NCI-H1694 treated with DMSO at 0.1 percent for 48 hours (cell line): Measurements from ENCODE around the gene FNDC3B.
A peak's percentile ranks its signal among the peaks of the same experiment; 100 is the strongest.

ENCODE experiments used
- DNase-seq: peaks from one replicate; lab custom pipeline; 2025; lab: John Stamatoyannopoulos, UW

FNDC3B gene

DNA sequence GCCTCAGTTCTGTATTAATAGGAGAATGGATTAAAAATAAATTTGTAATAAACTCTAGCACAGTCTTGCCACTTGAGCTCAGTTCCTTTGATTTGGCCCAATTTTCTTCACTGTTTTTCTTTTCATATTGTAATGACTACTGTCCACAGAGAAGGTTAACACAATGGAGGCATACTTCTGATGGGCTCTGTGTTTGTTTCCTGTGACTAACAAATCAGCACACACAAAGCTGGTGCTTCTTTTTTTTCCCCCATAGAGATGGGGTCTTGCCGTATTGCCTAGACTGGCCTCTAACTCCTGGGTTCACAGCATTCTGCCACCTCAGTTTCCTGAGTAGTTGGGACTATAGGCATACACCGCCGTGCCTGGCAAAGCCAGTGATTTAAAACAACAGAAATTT, 226.7 kb downstream of the FNDC3B start:
- no peak for DNase-seq

DNA sequence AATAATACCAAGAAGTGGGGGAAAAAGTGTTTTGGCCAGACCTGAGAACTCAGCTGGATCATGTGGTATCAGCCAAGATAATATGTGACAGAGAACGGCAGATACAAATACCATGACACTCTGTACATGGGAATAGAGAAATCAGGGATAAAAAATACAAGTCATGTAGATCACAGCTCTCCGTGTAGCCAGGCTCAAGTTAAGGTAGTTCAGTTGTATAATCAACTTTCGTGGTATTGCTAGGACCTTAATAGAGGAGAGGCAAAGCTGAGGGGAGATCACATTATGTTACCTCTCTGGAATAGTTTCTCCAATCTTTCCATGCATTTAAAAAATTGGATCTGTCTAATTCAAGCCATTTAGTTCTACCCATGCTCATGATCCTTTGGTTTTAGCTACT, 229.0 kb downstream of the FNDC3B start:
- no peak for DNase-seq

DNA sequence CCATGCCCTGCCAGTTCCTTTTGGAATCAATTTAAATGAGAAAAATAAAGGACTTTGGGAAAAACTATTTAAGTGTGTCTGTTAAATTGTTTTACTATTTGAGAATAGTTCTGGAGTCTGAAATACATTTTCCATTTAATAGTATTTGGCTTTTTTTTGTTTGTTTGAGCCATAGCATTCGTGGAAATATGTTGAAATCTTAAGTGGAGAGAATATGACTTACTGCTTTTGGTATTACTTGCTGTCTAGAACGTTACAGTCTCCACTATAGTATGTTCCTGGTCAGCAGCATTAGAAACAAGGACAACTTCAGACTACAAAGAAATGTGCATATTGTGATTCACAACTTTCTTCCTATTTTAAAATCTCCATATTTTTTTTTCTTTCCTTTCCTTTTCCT, 229.5 kb downstream of the FNDC3B start:
- DNase-seq = no peak

DNA sequence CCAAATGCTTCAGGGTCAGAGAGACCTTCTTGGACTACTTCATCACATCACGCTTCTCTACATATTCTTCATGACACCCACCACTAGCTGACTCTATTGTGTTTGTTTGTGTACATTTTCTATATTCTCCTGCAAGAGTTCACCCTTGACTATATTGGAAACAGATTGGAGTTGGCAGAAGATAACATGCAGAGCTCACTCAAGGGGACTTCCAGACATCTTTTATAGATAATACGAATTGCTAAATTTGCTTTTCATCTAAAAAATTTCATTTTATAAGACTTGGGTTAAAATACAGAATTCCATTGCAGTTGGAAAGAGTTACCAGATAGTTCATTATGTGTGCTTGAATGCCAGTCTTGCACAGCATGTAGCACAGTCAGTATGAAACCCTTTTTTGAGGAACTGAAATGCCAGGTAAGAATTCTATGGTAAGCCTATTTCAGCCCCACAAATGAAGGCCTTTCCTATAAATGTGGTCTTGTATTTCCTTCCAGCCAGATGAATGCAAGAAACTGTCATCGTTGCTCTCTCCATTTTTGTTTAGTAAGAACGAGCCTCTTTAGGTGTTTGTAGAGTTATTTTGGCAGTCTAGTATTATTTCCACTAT, 231.3 kb downstream of the FNDC3B start:
- DNase-seq = no peak

DNA sequence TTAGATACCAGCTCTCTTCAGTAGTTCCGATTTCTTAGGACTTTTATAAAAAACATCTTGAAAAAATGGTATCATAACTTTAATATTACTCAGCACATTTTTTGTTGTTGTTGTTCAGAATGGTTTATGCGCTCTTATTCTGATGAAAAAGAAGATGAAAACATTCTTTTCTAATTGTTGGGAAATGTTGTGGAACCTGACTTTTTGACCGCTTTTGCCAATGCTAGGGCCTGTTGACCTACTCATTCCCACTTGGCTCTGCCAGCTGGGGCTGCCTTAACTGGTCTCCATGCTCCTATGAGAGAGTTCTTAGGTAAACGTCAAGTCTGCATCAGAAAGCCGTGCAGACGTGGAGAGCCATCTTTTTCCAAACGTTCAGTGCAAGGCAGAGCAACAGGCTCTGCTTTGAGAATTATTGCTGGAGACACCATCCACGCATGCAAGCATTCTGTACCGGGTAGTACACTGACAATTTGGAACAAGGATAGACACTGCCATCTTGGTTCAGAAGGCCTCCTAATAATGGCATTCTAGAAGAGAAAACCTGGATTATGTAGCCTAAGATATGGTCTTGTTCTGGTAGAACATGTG, 232.1 kb downstream of the FNDC3B start:
- no peak for DNase-seq

DNA sequence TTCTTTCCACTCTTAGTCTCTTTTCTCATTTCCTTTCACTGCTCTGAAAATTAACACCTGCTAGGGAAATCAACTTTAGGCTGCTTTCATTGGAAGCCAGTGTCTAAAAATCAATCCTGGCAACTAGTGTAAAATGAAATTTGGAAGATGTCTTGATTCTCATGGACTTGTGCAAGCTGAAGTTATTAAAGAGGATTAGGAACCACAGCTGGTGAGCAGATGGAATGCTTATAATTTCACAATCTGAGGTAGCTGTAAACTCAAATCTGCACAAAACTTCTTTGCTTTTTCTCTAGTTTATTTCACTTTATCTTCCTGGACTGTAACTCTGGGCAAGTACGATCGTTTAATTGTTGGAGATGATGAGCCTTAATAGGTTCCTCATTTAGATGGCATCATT, 233.3 kb downstream of the FNDC3B start:
- DNase-seq = no peak

DNA sequence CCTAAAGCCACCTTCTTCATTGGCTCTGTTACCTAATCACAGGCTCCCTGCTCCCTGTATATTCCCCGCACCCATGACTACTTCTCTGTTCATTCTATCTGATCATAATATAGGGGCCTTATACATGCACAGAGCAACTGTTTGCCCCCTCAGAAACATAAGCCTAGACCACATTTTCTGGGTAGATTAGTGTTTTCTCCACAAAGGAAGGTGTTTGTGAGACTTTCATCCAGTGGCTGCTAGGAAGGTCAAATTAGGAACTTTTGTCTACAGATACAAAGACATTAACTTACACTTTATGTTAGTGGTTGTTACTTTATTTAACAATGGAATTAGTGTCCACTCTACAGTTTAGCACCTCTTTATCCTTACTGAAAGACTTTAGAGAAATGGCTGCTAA, 234.0 kb downstream of the FNDC3B start:
- DNase-seq = no peak

DNA sequence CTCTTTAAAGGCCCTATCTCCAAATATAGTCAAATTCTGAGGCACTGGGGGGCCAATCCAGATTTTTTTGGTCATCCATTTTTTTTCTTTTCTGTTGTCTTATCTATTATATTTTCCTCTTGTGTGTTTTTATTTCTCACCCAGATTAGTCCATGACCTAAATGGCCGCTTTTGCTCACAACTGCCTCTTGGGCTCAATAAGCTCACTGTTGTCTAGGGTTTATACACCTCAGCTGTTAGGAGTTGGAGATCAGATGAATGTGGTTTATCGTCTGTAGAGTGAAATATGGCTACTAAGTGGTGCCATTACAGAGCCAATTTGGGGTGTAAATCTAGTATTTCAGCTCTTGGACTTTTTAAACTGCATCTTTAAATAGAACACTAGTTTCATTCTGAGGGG, 235.5 kb downstream of the FNDC3B start:
- no peak for DNase-seq

DNA sequence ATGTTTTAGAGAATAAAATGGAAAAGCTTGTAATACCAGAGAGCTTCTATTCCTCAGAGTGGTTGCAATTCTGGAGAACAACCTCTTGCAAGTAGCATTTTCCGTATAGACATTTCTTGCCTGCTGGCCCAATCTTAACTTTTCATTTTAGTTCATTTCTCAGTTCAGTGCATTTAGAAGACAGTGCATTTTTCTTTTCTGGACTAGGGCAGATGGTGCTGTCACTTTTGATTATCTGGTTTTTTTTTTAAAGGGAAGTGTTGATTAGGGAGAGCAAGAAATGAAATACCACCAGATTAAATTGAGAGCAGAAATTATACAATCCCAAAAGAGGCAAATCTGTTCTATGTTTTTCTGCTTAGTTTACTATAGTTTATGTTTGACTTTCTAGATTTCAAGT, 236.2 kb downstream of the FNDC3B start:
- DNase-seq = no peak

DNA sequence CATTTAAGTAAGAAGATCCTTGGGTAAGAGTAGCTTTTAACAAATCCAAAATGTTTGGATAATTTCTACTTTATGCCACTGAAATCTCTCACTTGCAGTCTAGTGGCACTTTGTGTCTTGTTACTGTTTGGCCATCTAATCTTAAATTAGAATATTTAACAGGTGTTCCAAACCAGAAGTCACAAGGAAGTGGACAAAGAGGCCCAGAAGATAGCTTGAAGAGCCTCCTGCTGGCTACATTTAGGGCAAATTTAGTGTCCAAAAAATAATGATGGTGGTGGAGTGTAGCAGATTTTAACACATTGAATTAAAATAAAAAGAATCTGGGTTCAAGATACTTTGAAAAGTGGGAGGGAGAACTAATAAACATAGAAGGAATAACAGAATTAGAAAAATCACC, 236.7 kb downstream of the FNDC3B start:
- DNase-seq = no peak

DNA sequence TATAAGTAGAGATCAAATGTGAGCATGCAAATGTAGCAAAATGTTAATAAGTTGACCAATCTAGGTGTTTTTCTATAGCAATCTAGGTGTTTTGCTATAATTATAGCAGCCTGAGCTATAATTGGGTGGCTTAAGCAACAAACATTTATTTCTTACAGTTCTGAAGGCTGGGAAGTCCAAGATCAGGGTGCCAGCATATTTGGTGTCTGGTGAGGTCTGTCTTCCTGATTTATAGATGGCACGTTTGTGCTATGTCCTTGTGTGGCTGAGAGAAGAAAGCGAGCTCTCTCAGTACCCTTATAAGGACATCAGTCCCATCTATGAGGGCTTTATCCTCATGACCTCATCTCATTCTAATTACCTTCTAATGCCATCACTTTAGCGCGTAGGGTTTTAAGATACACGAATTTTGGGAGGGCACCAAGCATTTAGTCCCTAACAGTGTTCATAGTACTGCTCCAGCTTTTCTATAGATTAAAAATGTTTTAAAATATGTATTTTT, 237.8 kb downstream of the FNDC3B start:
- DNase-seq = no peak

DNA sequence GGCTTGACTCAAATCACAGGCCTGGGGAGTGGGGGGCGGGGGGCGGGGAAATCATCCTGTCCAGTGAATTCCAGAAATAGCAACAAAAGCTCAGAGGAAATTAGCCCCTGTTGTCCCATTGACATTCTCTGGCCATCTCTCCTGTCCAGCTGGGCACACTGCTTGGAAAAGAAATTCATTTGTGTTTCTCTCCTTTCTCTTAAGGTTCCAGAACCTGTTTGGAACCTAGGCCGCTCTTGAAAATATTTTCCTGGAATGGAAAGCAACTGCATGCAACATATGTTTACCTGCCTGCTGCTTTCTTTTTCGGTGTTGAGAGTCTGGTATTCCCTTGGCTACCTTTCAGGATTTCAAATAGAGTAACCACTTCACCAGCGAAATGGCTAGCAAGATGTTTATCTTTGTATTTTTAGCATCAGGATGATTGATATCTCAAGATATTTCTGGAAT, 239.8 kb downstream of the FNDC3B start:
- DNase-seq = no peak

DNA sequence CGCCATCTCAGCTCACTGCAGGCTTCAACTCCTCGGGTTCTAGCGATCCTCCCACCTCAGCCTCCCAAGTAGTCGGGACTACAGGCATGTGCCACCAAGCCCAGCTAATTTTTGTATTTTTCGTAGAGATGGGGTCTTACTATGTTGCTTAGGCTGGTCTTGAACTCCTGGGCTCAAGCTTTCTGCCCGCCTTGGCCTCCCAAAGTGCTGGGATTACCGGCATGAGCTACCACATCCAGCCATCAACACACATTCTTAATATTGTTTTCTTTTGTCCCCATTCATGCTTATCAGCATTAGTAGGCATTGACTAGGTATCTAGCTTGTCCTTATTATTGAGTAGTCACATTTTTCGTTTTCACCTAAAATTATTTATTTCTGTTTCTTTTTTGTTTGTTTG, 240.6 kb downstream of the FNDC3B start:
- no peak for DNase-seq

DNA sequence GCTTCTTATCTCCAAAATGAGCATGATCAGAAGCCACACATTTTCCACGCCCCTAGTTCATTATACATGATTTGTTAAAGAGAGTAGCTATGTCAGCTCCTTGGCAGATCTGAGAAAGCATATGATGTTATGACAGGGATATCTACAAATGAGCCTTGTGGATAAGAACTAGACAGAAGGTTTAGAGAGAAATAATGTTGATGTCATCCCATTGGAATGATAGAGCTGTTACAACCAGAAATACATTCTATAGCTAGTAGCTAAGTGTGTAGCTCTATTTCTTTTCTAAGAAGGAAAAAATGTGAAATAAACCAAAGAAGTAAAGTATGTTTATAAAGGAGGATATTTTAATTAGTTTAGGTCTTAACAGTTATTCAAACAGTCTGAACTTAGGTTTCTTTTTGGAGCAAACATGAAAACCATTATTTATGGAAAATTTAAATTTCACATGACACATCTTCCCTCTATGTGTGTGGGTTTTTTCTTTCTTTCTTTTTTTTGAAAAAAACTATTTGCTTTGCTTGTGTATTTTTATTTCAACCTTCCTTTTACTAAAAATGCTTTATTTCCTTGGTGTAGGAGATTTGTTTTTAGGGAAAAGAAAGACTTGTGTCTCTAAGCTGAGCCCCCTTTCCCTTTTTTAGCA, 241.2 kb downstream of the FNDC3B start:
- DNase-seq = peak; percentile 75

DNA sequence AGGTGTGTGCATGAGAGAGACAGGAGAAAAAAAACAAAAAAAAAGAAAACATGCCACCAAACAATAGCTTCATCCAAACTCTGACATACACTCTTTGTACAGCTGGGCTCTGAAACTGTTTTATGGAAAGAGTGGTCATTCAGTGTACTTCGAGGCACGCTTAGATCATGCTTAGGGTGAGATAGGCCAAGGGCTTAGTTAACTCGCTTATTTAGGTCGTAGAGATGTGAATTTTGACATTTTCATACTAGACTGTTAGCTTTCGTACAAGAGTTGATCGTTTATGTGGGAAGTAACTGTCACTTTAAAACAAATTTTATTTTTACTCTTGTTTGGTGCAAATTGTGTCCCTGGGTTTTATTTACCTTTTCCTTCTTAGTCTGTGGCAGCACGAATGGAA, 242.5 kb downstream of the FNDC3B start:
- no peak for DNase-seq

DNA sequence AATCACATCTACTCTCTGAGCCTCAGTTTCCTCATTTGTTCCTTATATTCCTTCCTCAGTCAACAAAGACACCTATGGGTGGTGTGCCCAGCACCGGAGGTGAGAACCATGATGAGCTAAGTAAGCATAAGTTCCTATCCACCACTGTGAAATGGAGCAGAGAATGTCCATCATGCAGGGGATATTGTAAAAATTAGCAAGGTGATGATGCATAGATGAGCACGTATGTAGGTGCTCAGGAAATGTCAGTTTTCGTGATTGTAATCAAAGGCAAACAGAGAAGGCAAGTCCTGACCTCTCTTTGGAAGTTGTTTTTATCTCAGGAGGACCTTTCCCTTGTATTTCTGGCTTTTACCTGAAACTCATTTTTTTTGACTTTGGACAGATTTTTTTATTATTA, 243.5 kb downstream of the FNDC3B start:
- no peak for DNase-seq

DNA sequence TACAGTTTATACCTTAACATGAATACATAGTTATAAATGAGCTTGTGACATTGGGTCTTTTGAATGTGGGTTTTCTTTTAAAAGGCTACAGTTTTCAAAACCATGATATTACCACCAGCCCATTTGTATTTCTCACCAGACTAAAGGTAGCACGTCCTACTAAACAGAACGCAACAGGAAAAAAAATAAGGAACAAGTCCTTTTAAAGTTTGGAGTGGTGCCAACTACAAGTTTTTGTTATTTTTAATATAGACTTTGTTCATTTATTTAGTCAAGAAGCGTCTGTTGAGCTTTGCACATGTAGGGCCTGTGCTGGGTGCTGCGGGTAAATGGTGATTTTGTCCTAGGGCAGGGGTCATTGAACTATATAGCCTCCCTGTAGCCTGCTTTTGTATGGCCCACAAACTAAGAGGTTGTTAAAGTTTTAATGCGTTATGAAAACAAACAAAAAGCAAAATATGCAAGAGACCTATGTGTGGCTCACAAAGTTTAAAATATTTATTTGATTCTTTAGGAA, 244.5 kb downstream of the FNDC3B start:
- DNase-seq = no peak

DNA sequence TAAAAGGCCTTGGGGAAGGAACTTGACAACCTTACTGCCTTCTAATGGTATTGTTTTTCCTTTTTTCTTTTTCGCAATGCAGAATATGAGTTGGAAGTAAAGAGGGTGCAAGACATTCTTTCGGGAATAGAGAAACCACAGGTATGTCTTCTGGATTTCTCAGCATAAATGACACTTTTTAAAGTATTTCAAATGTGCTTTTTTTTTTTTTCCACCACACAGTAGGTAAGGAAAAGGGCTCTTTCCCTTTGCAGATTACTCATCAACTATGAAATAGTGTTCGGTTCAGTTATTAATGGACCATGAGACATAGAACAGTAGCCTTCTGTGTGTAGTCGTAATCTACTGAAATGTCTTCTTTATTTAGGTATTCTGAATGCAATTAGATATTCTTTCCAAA, 246.5 kb downstream of the FNDC3B start:
- no peak for DNase-seq

DNA sequence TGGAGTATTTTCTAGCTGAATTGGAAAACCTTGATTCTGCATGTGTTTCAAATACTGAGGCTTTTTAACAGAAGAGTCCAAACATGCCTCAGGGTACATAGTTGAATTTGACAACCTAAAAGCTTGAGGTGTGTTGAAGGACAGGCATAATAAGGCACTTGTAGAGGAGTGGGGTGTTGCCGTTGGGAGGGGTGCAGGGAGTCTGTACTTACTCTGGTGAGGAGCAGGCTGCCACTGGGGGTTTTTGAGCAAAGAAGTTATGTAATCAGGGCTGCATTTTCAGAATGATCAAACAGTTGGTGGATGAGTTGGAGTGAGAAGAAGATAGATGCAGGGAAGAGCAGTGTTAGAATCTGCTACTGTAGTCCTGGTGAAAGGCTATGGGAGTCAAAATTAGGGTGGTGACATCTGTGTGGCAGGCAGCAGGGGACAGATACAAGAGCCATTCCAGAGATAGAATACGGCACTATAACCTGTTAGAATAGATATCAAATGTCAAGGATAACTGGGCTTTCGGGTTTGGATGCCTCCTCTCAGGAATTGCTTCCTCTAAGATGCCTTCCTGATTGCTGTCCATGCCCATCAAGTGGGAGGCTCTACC, 247.3 kb downstream of the FNDC3B start:
- no peak for DNase-seq

DNA sequence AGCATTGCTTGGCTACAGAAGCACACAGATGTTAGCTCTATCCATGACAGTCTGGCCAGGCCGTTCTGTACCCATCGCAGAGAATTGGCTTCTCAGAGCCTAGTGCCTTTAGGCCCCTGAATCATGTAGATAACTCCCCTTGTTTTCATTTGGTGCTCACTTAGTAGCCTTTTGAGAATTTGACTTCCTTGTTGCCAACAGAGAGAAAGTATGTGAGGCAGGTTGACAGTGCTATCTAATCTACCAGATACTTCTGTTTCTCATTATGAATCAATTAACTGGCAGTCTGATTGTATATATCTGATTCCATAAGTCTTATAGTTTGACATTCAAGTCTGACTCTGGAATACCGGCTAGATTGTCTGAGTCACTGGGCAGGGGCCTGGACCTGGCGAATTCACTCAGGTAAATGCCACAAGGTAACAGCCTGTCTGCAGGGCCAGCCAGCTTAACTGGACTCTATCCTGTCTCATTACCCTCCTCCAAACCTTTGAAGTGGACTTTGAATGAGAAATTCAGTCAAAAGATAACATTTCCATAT, 248.6 kb downstream of the FNDC3B start:
- DNase-seq = no peak

DNA sequence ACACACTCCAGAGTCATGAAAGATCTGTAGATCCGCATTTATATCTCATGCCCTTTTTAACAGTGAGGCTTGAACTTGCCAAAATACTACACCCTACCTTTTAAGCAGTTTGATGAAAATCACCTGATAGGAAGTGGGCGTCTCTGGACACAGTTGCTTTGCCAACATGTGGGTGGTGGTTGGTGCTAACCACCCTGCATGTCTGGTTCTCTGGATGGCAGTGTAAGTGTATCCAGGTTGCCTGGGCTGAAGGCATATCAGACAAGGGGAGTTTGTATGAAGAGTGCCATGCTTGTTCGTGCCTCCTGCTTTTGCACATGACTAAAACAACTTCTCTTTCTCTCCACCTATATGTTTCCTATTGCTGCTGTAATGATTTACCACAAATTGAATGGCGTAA, 249.3 kb downstream of the FNDC3B start:
- DNase-seq = no peak

DNA sequence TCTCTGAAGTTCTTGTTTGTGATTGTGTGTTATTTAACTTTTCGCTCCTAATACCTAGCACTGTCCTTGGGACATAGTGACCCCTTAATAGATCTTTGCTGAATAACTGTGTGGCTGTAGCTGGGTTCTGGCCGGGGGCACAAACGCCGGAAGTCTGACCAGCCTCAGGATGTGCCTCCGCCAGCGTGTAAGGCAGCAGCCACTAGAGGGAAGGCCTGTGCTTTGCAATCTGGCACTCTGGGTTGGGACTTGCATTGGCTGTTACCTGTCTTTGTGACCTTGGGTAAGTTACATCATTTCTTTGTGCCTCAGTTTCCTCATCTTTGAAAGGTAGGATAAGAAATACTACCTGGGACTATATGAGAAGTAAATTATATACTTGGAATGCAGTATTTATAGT, 250.2 kb downstream of the FNDC3B start:
- no peak for DNase-seq

DNA sequence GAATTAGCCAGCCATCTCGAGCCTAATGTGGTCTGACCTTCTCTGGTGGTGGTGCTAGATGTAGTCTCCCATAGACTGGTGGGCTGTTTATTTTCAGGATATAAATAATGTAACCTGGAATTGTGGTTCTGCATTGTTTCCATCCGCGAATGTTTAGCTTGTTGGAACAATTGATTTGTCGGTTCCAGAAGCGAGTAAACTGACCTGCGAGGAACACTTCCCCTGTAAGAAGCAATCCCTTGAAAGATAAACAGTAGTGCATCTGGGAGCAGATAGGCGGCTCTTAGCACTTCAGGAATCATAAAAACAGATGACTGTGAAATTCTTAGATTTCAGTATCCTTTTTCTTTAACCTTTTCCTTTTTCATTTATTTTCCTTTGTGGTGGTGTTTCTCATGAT, 251.1 kb downstream of the FNDC3B start:
- DNase-seq = no peak
